ENCODE measurements around the gene ANKRD17. TPM values are rescaled to one million over a fixed set of nuclear protein-coding genes. Genes with fewer than 3 reads are reported as not detected.

Gene ANKRD17
- total and polyA plus RNA-seq, 2 of the 4 experiments (the other 2 are of a cell fraction), result 28.5 to 75.3 TPM

- no peaks in the 10 kb centered on the region for H3K36me3 ChIP-seq (ENCODE audit: control insufficient read depth, insufficient read depth, low read length)
- no peak overlapping the region for H2AK5ac ChIP-seq (ENCODE audit: low read depth, low read length)
- H3K4ac ChIP-seq (ENCODE audit: low read depth, low read length), result no peak overlapping the region
- no peak for ATAC-seq (ENCODE audit: low read depth)
- peaks cover 26% of the 10 kb centered on the region for H4K20me1 ChIP-seq (ENCODE audit: insufficient read depth, low read length)
- no peak overlapping the region for H2BK120ac ChIP-seq (ENCODE audit: low read depth, low read length)
- no peak overlapping the region for H2BK20ac ChIP-seq (ENCODE audit: low read depth, low read length)
- no peak overlapping the region for H3K4me2 ChIP-seq (ENCODE audit: low read depth, low read length)
- H3K18ac ChIP-seq (ENCODE audit: low read depth, low read length), result no peak overlapping the region
- no peak overlapping the region for H2AFZ ChIP-seq (replicated peaks; ENCODE audit: low read length, poor library complexity)
- no peak overlapping the region for H3K14ac ChIP-seq (replicated peaks; ENCODE audit: low read depth, low read length)
- ChIA-PET CTCF (interaction anchor here (0.7 kb wide), 1 partner anchor 42 kb away, joined by 3 read pairs; no protein-coding TSS in a partner anchor), POLR2A (ENCODE audit: unreplicated experiment) (no interaction called here)
- no peak overlapping the region for H3K56ac ChIP-seq (ENCODE audit: extremely low read depth, insufficient read depth, low read length)
- no peak overlapping the region for H4K91ac ChIP-seq (ENCODE audit: insufficient read depth, low read depth, low read length)
- intact Hi-C loops (cut with micrococcal nuclease), result no loop called here
- H3K79me1 ChIP-seq (ENCODE audit: low read depth in 1 of 2, low read length in 2 of 2), result peaks cover 12 to 49% of the 10 kb centered on the region in 2 experiments
- no peaks in the 10 kb centered on the region for H3K27me3 ChIP-seq (ENCODE audit: control insufficient read depth, insufficient read depth, low read length)
- dilution Hi-C loops (cut with HindIII; ENCODE audit: low sequenced_read_pairs, unreplicated experiment), result no loop called here
- no peak overlapping the region for H4K8ac ChIP-seq (ENCODE audit: low read depth in 2 of 2, low read length in 2 of 2)
- no peak overlapping the region for H2AK9ac ChIP-seq (replicated peaks; ENCODE audit: low read depth, low read length, poor library complexity)
- H3K9ac ChIP-seq (ENCODE audit: low read depth, low read length), result no peak overlapping the region
- no peak overlapping the region for H2BK15ac ChIP-seq (ENCODE audit: low read depth, low read length)
- H2BK5ac ChIP-seq (ENCODE audit: low read depth, low read length, poor library complexity, severe bottlenecking), result no peak overlapping the region
- peaks cover 2% of the 10 kb centered on the region; the same call in 1 of the 2 replicates for H3K9me3 ChIP-seq (ENCODE audit: control insufficient read depth, insufficient read depth, low read length)
- TF ChIP-seq CTCF (conservative IDR thresholded peaks at IDR 0.05; ENCODE audit: low read depth, low read length) (no peak), MAFK (IDR thresholded peaks at IDR 0.05; ENCODE audit: low read depth, low read length) (no peak), POLR2A (IDR thresholded peaks at IDR 0.05; ENCODE audit: low read depth, low read length) (no peak), RFX5 (IDR thresholded peaks at IDR 0.05; ENCODE audit: low read depth, low read length) (no peak), ELK1 (IDR thresholded peaks at IDR 0.05; ENCODE audit: borderline replicate concordance, low read depth, low read length) (no peak), USF2 (IDR thresholded peaks at IDR 0.05; ENCODE audit: low read depth, low read length) (no peak)
- peaks cover 2% of the 10 kb centered on the region; the same call in 1 of the 2 replicates for H3K9me1 ChIP-seq (ENCODE audit: insufficient read depth, low read length)
- H3K27ac ChIP-seq (ENCODE audit: insufficient read depth, low read length), result no peak overlapping the region
- in situ Hi-C loops (cut with MboI; ENCODE audit: low sequenced_read_pairs), result no loop called here
- no peak overlapping the region for H3K4me3 ChIP-seq (ENCODE audit: insufficient read depth, low read depth, low read length)
- 0 out of 2 replicates have a peak, but pooled peaks cover 2% of the 10 kb centered on the region for H3K4me1 ChIP-seq (ENCODE audit: control insufficient read depth, insufficient read depth, low read length)
- H3K23ac ChIP-seq (ENCODE audit: low read depth, low read length), result no peak overlapping the region
- no TSS peak for BruUV-seq (replicated peaks)
- no peak for DNase-seq
- H4K5ac ChIP-seq (ENCODE audit: low read depth, low read length), result no peak overlapping the region
- WGBS, 2 experiments (ENCODE audit: extremely low coverage in 2 of 2, insufficient read length in 1 of 2), result no CpG with 5 or more reads among the region's 1 CpG
Observed at GRCh38 chr4:73211968-73212367, 46.6 kb downstream of the ANKRD17 start.

Measured in IMR-90 (cell line).